HG03442 (cell line): ENCODE measurements around the gene ATAT1.
"Not testable (repeated sequence)": the region's sequence is repeated elsewhere in the genome, so short reads cannot be mapped to it uniquely, and the experiment has no call there.

Experiments used
- ATAC-seq: cut with Tn5 transposase; IDR thresholded peaks from one replicate; pipeline ENCODE4 v1.9.1; 2021; ENCODE audit warnings: mild to moderate bottlenecking, moderate library complexity; ENCODE audit not compliant: unreplicated experiment

Gene ATAT1

DNA sequence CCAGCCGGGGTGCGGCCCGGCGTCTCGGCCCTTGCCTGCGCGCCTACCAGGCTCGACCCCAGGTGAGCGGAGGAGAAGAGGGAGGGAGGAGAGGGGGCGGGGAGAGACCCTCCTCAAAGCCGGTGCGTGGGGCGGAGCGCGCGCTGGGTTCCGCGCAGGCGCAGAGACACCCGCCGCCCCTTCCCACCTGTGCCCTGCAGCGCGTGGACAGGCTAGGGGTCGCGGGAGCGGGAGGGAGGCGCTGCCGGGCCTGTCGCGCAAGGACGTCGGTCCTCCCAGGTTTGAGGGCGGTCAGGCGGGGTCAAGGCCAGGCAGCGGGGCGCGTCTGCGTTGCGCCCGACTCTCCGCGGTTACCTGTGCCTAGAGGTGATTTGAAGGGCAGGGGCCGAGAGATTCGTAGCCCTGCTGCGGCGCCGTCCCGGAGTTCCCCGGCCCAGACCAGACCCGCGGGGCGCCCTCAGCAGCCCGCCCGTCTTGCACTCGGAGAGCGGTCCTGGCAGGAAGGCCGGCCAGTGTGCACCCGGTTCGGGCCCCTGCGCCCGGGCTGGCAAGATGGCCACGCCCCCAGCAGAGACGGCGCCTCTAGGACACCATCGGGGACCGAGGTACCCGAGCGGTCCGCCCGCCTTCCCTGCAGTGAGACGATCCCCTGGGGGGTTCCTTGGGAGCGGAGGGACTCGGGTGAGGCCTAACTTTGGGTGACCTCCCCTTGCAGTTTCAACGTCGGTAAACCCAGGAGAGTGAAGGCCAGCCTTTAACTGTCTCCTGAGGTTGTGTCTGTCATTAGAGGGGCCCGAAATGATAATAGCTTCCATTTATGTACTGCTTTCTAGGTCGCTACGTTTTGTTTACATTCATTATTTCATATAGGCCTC is 20.8 kb downstream of the ATAT1 start:
- peak; percentile 64 for ATAC-seq

DNA sequence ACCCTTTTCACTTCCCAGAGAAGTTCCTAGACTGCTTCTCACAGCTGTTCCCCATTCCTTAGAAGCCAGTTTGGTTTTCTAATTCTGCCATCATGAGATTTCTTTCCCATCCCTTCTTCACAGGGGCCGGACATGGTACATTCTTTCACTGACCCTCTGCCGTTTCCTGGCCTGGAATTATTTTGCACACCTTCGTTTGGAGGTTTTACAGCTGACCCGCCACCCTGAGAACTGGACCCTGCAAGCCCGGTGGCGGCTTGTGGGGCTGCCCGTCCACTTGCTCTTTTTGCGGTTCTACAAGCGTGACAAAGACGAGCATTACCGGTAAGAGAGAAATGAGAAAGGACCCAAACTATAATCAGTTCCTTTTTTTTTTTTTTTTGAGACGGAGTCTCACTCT is 24.5 kb downstream of the ATAT1 start:
- ATAC-seq, result no peak

DNA sequence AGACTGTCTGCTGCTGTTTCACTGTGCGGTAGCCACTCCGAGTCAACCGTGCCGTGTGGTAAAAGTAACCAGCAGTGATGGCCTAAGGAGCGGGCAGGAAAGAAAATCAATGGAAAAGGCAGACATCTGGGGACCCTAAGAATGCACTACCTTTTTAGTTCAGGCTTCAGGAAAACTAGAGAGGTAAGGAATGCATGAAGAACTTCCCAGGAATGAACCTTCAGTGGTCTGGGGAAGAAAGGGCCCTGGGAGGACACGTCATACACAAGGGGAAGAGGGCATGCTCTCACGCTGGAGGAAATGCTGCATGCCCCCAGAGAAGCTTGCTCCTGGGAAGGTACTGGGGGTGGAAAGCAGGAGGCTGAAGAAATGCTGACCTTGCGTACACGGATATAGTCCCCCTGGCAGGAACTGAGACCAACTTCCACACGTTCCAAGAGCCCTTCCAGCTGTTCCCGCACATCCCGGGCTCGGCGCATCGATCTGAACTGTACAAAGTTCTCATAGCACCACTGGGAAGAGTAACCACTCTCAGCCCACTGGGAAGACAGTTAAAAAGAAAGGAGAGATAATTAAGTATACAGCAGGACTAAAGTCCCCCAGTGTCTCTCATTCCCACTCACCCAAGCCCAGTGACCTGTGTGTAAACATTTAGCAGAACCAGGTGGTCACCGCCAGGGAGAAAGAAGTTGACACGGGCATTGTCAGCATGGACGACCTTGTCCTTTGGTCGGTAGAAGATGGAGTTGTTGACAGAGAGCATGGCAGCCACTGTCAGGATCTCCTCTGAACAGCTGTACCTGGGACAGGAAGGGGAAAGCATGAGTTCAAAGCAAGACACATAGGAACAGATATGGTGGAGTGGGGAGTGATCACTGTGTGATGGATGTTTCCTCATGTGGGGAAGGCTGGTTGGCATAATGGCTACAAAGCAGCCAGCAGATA is 28.4 kb downstream of the ATAT1 start:
- ATAC-seq, result no peak

DNA sequence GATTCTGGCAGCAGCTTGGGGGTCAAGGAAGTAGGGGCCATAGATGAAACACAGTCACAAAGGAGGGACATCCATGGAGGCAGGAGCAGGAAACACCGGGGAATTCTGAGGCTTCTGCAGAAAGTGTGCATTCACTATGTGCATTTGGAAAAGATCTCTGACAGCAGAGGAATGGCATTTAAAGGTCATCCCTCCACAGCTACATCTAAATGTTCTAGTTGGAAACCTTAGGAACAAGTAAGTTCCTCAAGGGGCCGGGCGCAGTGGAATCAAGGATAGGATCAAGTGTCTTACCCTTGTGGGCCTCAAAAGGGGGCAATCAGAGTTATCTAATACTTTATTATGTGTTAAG is 29.0 kb downstream of the ATAT1 start:
- no peak for ATAC-seq

DNA sequence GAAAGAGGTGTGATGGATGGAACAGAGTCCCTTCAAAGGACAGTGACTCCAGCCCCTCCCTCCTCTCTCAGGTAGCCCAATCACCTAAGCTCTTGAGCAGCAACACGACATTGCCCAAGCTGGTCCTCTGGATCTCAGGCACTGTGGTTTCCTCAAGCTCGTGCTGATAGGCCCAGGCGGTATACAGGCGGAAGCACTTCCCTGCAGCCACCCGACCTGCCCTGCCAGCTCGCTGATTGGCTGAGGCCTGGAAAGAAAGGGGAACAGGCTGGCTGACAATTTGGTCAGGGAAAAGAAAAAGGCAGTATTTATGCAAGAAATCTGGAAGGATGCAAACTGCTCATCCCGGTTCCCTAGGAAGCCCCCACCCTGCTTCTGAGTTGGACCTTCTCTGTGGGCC is 29.8 kb downstream of the ATAT1 start:
- ATAC-seq, result no peak

DNA sequence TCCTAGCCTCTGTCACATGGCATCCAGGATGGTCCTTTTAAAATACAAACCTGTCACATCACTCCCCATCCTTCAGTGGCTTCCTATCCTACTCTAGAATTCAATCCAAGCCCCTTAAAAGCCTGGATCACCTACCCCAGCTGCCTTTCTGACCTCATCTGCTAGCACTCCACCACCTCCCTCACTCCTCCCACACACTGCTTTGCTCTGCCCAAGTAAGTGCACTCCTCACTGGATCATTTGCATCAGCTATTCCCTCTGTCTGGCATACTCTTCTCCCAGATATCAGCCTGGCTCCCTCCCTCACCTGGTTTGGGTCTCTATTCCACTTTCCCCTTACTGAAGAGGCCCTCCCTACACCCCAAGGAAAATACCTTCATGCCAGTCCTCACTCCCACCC is 30.8 kb downstream of the ATAT1 start:
- ATAC-seq, result no peak

DNA sequence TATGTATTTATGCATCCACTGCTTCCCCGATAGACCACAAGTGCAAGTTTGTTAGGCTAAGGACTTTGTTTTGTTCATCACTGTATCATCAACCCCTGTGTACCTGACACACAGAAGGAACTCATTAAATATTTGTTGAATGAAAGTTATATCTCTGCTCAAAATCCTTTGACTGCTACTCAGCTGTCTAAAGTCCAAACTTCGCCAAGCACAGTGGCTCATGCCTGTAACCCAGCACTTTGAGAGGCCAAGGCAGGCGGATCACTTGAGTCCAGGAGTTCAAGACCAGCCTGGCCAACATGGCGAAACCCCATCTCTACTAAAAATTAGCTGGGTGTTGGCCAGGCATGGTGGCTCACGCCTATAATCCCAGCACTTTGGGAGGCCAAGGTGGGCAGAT is 31.2 kb downstream of the ATAT1 start:
- not testable (repeated sequence) for ATAC-seq

DNA sequence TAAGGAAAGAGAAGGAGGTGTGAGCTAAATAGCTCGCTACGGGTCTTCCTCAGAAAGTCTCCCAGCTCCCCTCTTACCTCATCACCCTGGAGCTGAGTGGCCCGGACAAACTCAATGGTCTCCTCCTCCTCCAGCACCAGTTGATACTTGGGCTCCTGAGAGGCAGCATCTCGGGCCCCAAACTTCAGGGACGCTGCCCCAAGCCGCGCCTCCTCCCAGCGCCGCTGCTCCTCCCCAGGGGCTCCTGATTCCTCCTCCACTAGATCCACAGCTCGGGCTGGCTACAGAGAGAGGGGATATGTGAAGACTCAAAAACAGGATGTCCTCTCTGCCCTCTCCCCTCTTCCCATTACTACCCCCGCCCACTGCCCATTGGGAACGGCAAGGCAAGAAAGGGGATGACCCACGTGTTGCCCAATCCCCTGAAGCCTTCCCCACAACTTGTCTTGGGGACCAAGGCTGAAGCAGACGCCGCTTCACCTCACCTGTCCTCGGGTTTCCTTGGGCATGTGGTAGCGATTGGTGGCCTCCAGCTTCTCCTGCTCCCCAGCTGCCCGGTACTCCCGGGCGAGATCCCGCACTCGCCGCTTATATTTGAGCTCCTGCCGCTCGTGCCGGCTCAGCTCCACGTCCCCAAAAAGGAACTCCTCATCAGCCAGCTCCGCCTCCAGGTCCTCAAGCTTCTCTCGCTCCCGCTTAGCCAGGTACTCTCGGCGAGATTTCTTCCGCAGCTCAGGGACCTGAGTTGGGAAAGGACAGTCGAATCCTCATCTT is 38.5 kb downstream of the ATAT1 start:
- ATAC-seq, result no peak

DNA sequence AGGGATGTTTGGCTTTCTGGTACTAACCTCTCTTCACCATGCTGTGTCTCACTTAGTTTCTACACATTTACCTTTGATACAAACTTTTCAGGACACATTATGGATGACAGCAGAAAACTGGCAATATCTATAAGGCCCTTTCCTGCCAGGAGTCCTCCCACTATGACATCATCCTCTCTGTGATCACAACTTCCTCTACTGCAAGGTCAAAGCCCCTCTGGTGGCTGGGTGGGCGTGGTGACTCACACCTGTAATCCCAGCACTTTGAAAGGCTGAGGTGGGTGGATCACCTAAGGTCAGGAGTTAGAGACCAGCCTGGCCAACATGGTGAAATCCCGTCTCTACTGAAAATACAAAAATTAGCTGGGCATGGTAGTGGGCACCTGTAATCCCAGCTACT is 39.6 kb downstream of the ATAT1 start:
- ATAC-seq, result not testable (repeated sequence)

DNA sequence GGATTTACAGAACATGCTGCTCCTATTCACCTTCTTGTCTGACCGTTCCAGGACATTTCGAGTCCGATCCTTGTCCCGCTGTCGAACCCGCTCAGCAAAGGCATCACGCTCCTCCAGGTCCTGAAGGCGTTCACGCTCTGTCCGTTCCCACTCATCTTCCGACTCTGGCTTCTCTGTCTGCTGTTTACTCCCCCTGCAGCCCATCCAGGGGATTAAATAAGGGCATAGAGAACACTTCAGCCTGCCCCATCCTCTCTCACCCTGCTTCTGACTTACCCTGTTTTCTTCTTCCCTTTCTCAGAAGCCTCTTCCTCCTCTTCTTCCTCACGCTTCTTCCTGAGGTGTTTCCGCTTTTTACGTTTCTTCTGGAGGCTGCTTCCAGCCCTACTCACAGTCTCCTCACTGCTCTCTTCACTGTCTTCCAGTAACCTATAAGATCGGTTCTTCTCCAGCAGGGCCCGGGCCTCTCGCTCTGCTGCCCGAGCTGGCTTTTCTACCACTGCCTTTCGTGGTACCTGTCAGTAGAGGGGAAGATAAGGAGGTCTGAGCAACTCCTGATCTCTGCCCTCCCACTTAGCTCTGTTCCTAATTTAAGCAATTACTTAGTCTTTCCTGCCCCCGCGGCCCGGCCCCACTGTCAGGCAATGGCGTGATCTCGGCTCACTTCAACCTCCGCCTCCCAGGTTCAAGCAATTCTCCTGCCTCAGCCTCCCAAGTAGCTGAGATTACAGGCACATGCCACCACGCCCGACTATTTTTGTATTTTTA is 44.3 kb downstream of the ATAT1 start:
- ATAC-seq, result no peak

DNA sequence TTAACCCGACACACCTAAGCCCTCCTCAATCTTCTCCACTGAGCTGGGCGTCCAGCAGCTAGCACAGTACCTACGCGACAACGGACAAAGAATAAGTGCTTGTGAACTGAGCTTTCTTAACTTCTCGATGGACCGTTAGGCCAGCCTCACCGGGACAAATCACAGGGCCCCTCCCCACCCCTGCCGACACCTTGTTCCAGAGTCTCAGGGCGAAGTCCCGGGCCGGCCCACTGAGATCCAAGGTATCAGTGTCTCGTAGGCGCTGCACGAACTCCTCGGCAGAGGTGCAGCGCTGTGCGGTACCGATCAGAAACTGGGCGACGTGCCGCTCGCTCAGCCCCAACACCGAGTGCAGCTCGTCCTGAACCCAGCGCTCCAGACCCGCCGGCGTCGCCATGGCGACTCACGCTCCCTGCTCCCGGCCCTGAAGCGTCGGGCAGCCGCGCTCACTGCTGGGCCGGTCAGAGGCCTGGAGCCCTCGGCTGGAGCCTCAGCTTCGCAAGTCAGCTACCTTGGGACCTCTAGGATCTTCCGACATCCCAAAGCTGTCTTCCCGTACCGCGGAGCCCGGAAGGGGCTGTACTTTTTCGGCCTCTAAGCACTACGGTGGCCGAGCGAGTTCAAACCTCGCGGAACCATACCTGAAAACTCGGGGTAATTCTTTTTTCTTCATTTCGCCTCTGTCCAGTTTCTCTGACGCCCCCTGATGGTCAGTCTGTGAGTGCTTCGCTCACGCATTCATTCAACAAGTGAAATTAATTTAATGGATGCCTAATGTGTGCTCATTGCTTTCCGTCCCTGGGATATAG is 46.0 kb downstream of the ATAT1 start, which contains the start of gene DHX16:
TSS of gene DHX16 (minus strand) at position 562 of the 809 bp plus-strand sequence. CDS start at position 397, 165 bp downstream.
- peak; percentile 76 for ATAC-seq

DNA sequence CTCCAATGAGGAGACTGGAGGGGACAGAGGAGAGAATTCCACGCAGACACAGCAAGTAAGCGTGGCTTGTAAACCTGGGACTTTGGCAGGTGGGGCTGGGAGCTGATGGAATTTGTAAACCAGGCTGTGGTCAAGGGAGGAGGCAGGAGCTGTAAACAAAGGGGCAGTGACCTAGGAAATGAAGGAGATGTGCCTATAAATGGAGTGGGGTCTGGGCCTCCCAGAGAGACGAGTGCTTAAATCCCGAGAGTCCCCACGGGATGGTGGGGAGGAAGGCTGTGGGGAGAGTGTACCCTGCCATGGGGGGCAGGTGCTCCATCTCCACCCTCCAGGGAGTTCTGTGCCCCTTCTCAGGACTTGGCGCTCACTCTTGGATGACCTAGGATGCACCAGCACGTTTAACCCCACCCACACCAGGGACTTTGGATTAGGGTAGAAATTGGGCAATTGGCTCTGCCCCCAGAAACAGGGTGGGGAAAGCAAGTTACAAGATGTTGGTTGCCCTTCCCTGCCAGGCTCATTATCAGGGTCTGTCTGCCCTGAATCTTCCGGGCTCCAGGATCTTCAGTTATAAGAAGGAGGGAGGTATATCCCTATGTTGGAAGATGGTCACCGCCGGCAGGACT is 50.1 kb downstream of the ATAT1 start:
- ATAC-seq, result no peak

DNA sequence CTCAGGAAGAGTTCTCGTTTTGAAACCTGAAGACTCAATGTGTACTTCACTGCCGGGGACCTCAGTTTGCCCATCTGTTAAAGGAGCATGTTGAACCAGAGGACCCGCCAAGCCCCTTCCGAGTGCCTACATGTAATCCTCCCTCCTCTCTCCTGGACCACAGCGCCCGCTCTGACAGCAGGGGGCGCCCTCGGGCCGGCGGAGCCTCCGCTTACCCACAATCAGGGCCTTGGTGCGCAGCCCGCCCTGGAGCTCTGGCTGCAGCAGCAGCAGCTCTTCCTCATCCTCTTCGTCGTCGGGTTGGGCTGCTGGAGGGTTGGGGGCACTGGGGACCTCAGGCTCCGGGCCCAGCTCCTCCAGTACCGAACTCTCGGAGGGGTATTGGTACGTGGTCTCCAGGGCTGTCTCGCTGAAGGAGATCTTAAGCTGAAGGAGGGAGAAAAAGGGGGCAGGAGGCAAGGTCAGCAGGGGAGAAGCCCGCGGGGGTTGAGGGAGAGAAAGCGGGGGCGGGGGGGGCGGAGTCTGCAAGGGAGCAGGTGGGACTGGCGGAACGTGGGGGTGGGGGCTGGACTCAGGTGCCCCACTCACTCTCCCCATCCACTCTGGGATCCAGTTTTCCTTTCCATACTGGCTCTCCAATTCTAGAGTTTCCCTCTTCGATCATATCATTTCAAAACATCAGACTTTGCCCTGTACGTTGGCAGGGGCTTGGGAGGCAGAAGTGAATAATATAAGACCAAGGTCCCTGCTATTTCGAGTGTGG is 52.5 kb downstream of the ATAT1 start:
- ATAC-seq, result peak; percentile 39

DNA sequence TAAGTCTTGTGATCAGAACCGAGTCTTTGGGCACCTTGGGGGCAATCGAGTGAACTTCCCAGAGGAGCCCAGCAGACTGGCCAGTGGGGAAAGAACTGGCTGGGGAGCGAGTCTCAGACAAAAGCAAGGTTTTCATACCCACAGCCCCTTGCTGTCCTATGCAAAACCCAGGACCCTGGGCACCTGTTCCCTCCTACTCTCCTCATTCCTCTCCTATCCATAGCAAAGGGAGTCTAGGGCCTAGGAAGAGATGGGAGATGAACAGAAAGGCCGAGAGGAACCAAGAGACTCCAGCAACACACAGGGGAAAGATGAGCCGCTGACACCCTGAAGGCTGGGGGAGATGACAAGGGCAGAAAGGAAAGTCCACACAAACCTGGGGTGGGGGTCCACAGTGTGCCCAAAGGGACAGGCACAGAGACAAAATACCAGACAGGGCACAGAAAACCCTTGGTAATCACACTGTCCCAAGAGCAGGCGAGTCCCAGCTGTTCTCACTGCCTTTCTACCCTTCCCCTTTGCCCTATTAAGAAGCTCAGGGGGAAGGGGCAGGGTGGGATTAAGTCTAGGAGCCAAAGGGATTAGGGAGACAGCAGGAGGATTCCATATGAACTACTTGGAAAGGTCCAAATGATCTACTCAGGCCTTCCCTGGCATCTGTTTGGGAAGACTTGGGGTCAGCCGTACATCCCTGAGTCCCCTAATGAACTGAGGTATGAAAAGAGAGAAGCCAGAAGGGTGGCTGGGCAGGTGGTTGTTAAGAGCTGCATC is 53.3 kb downstream of the ATAT1 start:
- no peak for ATAC-seq

DNA sequence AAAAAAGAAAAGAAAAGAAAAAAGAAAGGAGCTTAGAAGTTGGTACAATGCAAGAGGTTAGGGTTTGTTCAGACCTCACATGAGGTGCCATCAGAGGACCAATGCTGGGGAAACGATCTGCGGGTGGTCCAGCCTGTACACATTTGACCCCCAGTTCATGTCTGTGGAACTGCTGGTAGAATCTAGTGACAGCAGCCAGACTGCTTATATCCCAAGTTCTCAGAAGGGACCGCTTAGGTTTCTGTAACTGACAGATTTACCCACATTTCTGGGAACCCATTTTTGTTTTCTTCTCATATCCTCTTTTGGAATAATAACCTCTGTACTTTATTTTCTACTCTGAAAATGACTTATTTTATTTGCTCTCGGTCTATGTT is 55.1 kb downstream of the ATAT1 start:
- ATAC-seq, result no peak

DNA sequence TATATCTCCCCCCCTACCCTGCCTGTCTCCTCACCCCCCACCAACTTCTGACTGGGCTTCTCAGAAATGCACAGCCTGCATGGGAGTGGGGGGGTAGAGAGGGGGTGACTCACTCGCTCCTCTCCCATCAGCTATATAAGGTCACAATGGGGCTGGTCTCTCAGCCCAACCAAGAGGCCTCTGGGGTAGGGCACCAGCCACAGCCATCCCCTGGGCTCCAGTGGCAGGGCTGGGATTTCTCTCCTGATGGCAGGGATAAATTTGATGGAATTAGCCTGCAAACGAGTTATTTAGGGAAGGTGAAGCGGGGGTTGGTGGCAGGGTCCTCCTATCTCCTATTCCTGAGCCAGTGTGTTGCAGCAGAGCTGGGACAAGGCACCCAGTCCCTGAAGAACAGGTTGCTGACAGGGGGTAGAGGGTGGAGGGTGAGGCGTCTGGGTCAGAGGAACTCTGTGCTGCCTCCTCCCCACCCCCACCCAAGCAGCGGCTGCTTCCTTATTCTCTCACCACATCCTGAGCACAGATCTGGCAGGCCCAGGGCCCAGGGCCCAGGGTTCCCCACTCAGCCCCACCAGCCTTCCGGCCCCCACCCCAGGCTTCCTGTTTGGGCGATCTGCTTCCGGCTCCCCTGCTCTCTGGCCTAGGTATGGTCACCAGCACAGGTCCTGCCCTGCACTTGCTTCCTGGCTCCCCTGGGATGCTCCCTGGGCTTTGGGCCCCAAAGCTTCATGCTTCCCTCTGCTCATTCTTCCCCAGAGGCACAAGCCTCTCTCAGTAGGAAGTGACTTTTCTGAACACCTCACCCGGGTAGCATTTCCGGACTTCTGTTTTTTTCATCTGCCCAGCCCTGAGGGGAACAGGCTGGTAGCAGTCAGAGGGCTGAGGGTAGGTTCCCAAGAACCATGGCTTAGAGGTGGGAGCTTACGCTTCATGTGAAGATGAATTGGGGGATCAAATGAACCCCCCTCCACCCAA is 55.8 kb downstream of the ATAT1 start:
- ATAC-seq, result peak; percentile 38
